Esophagus (tissue), 2 donors: ENCODE results near the gene GOLM1. TPM values are rescaled to one million over a fixed set of nuclear protein-coding genes. Genes with fewer than 3 reads are reported as not detected.

Experiments used
- H3K27ac ChIP-seq, 2 donors: one replicate each; pipeline ENCODE4 v1.5.1; 2013; ENCODE audit warnings: low read depth in 2 of 2, mild to moderate bottlenecking in 2 of 2, inconsistent platforms in 1 of 2, low read length in 1 of 2, moderate library complexity in 1 of 2
- H3K27me3 ChIP-seq, 2 donors: one replicate each; pipeline ENCODE4 v1.6.1; 2013; ENCODE audit warnings: low read length in 2 of 2, control low read depth in 1 of 2, mild to moderate bottlenecking in 1 of 2; ENCODE audit not compliant: insufficient read depth in 2 of 2, control insufficient read depth in 1 of 2
- H3K36me3 ChIP-seq, 2 donors: one replicate each; pipeline ENCODE4 v1.6.1; 2013; ENCODE audit warnings: low read length in 1 of 2; ENCODE audit not compliant: control insufficient read depth in 2 of 2, insufficient read depth in 2 of 2
- H3K4me1 ChIP-seq, 2 donors: one replicate each; pipeline ENCODE4 v1.6.1; 2013; ENCODE audit warnings: low read length in 1 of 2; ENCODE audit not compliant: control insufficient read depth in 2 of 2, insufficient read depth in 2 of 2
- H3K4me3 ChIP-seq, 2 donors: one replicate each; pipeline ENCODE4 v1.5.1; 2013; ENCODE audit warnings: low read length in 2 of 2, mild to moderate bottlenecking in 2 of 2, low read depth in 1 of 2, moderate library complexity in 1 of 2
- H3K9me3 ChIP-seq, 2 donors: one replicate each; pipeline ENCODE4 v1.6.1; 2013; ENCODE audit warnings: mild to moderate bottlenecking in 2 of 2, low read depth in 1 of 2, low read length in 1 of 2, moderate library complexity in 1 of 2; ENCODE audit not compliant: control insufficient read depth in 2 of 2, insufficient read depth in 1 of 2
- WGBS, 2 donors: extraction: QIAGEN DNeasy Blood & Tissue Kit; methylation state at CpG; one replicate each; pipeline ENCODE4 v1.1.7; 2013; 5-methylcytosine and 5-hydroxymethylcytosine counted together
- polyA plus RNA-seq, 2 donors: library from polyadenylated mRNA; stranded (reverse); fragments of 200-250 nt; gene quantifications; one replicate each; pipeline ENCODE4 v1.2.3, GENCODE V29; 2013
- donor health status: healthy with polysubstance abuse.
- donor health status: Bipolar disorder and iron deficiency.

GOLM1 gene
- polyA plus RNA-seq, 2 donors = 1.4 to 1.6 TPM

DNA sequence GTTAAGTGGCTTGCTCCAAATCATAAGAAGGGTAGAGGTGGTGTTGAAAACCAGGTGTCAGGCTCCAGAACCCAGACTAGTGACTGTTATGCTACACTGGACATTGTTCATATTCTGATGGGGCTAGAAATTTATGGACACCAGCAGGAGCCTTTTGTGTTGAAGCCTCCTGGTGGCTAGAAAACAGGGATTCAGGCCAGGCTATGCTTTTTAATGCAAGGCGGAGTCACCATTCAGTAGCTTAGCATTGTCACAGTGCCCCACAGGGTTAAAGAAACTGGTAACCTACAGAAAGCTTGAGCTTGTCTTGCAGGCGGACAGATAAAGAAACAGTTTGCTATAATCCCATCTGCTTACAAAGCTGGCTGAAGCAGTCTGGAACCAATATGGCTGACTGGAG lies 23.0 kb upstream of the GOLM1 start:
- H3K36me3 ChIP-seq = no peaks in the 10 kb centered on the region
- 91 to 92% methylated on average over 2 of the region's 2 CpGs for WGBS, 2 donors
- H3K4me3 ChIP-seq = no peak overlapping the region
- H3K4me1 ChIP-seq = peaks cover 0 to 3% of the 10 kb centered on the region in 2 donors
- H3K9me3 ChIP-seq = no peaks in the 10 kb centered on the region
- H3K27ac ChIP-seq = no peak overlapping the region
- no peaks in the 10 kb centered on the region for H3K27me3 ChIP-seq

DNA sequence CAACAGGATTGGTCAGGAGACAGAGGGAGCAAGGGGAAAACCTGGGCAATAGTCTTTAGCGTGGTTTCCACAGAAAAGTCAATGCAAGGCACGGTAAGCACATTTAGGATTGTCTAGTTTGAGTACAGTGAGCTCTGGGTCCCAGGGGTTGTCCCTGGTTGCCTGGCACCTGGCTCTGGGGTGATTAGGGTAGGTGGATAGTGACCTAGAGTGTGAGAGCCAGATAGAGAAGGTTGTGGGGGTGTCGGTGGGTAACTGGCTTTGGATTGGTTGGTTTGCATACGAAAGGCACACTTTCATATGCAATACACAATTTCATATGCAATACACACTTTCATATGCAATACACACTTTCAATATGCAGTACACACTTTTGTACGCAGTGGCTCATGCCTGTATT lies 20.1 kb upstream of the GOLM1 start:
- H3K27me3 ChIP-seq = no peaks in the 10 kb centered on the region
- H3K27ac ChIP-seq = no peak overlapping the region
- no peaks in the 10 kb centered on the region for H3K9me3 ChIP-seq
- no peak overlapping the region for H3K4me3 ChIP-seq
- no peaks in the 10 kb centered on the region for H3K4me1 ChIP-seq
- no peaks in the 10 kb centered on the region for H3K36me3 ChIP-seq
- 87 to 91% methylated on average over 5 of the region's 5 CpGs for WGBS, 2 donors

DNA sequence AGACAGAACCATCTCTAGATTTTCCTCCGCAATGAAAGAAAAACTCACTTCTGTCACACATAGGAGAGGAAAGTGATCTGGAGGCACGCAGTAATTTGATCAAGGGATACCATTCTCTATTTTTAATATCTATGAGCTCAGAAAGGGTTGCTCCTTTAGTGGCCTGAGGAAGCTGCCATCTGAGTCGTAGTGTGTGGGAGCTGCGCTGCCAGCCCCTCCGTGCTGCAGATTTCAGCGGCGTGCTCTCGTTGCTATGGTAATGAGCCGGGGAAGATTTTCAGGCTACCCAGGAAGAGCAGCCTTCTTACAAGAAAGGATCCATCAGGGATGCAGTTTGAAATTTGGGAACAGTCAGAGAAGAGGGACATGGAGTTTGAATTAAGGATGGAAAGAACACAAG lies 17.1 kb upstream of the GOLM1 start:
- Histone ChIP-seq H3K36me3 (no peaks in the 10 kb centered on the region), H3K9me3 (no peaks in the 10 kb centered on the region), H3K27ac (no peak overlapping the region), H3K4me3 (no peak overlapping the region), H3K4me1 (no peaks in the 10 kb centered on the region), H3K27me3 (no peaks in the 10 kb centered on the region)
- 72 to 74% methylated on average over 9 of the region's 9 CpGs for WGBS, 2 donors

DNA sequence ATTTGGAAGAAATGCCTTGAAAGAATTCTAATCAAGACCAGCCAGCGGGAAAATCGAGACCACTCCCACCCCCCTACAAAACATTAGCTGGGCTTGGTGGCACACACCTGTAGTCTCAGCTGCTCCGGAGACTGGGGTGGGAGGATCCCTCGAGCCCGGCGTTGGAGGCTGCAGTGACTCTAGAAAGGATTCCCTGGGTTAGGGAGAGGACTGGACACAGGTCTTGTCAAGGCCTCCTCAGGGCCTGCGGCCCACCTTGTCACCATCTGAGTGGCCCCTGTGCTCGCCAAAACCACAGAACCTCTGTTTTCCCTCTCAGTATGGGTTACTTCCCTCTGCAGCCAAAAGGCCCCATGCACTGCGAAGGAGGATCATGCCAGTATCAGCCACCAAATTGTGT lies 16.5 kb upstream of the GOLM1 start:
- H3K27me3 ChIP-seq = no peaks in the 10 kb centered on the region
- WGBS, 2 donors = 90 to 94% methylated on average over 9 of the region's 9 CpGs
- H3K4me3 ChIP-seq = no peak overlapping the region
- H3K36me3 ChIP-seq = no peaks in the 10 kb centered on the region
- no peaks in the 10 kb centered on the region for H3K9me3 ChIP-seq
- H3K27ac ChIP-seq = no peak overlapping the region
- no peaks in the 10 kb centered on the region for H3K4me1 ChIP-seq

DNA sequence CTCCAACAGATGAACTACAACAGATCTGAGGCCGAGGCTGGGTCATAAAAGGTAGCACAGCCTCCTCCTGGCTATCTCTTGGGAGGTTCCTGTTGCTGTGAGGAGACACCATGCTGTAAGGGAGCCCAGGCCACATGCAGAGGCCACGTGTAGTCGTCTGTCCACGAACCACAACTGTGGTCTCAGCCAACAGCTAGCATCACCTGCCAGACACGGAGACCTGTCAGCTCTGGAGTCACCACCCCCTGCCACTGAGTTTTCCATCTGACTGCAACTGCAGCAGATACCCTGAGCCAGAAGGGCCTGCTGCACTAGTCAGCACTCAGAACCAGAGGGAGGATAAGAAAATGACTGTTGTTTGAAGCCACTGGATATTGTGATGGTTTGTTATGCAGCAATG lies 12.7 kb upstream of the GOLM1 start:
- no peaks in the 10 kb centered on the region for H3K36me3 ChIP-seq
- no peak overlapping the region for H3K4me3 ChIP-seq
- H3K27ac ChIP-seq = no peak overlapping the region
- 83 to 84% methylated on average over 5 of the region's 5 CpGs for WGBS, 2 donors
- no peaks in the 10 kb centered on the region for H3K4me1 ChIP-seq
- H3K9me3 ChIP-seq = no peaks in the 10 kb centered on the region
- H3K27me3 ChIP-seq = no peaks in the 10 kb centered on the region

DNA sequence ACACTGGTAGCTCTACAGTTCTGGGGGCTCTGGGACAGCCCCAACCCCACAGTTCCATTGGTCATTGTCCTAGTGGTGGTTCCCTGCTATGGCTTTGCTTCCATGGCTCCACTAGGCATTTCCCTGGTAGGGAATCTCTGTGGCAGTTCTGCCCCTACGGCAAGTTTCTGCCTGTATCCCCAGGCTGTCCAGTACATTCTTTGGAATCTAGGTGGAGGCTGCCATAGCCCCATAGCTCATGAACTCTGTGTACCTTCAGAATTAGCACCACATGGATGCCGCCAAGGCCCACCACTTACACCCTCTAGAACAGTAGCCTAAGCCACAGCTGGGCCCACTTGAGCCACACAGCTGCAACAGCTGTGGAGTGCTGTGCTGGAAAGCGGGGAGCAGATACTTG lies 3.3 kb upstream of the GOLM1 start:
- Histone ChIP-seq H3K4me3 (no peak overlapping the region), H3K27ac (no peak overlapping the region), H3K36me3 (peaks cover 0 to 3% of the 10 kb centered on the region in 2 donors), H3K9me3 (no peaks in the 10 kb centered on the region), H3K27me3 (no peaks in the 10 kb centered on the region), H3K4me1 (no peaks in the 10 kb centered on the region)
- WGBS, 2 donors = 95 to 98% methylated on average over 3 of the region's 3 CpGs

DNA sequence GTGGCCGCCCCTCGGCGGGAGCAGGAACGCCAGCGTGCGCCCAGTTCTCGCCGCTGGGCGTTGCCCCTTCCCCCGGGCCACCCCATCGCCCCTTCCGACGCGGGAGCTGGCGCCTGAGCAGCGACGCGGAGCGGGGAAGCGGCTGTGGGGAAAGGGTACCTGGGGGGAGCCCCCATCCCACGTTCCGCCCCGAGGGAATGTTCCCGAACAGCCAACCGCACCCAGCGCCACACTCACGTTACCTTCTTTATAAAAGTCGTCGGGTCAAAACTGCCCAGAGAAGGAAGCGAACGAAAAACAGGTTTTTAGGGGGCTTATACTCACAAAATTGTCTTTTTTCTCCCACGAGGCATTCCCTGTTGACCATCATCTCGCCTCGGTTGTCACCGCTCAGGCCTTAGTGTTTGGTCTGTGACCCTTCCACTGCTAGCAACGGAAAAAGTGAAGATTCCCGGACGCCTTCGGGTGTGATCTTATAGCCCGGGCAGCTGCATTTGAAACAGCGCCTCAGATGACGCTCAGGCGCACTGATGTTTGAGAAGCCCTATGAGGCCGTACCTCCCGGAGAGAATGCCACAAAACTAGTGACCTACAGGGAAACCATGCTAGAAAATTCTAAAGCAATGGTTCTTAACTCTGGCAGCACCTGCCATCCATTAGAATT lies 475 bp upstream of the GOLM1 start:
- Histone ChIP-seq H3K4me3 (peak overlapping the region; percentile 68 to 78), H3K4me1 (no peaks in the 10 kb centered on the region), H3K27ac (peak overlapping the region; percentile 56 to 59), H3K36me3 (peaks cover 0 to 3% of the 10 kb centered on the region in 2 donors), H3K27me3 (no peaks in the 10 kb centered on the region), H3K9me3 (no peaks in the 10 kb centered on the region)
- WGBS, 2 donors = 2 to 3% methylated on average over 41 to 45 of the region's 45 CpGs

DNA sequence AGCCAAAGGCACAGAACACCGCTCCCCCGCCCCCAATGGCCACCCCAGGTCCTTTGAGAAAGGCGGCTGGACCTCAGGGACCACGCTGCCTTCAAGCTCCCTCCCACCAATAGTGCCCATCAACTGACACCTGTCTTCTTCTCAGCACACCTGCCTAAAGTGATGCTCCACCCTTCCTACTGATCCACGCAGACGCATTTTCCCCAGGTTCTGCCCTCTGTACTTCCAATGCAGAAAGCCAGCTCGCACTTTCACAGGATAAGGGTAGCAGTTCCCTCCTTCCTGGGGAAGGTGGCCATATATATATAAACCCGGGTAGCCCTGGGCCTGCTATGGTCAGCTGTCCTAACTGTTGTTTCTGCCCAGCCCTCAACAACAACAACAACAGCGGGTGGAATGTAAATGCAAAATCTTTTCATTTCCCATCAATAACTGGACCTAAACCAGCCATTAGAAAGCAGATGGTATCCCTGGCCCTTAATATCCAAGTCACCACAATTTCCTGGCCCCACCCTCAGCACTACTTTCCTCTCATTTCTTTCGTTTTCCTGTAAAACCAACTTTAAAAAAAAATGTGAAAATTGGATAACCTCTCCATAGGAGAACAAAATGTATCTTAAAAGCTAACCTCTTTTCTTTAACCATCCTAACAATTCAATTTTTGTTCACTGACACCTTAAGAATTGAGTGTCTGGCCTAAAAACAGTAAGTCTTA lies 1.7 kb downstream of the GOLM1 start:
- 86 to 92% methylated on average over 10 of the region's 10 CpGs for WGBS, 2 donors
- Histone ChIP-seq H3K4me3 (no peak overlapping the region), H3K27me3 (no peaks in the 10 kb centered on the region), H3K4me1 (no peaks in the 10 kb centered on the region), H3K36me3 (no peaks in the 10 kb centered on the region), H3K27ac (no peak overlapping the region), H3K9me3 (no peaks in the 10 kb centered on the region)

DNA sequence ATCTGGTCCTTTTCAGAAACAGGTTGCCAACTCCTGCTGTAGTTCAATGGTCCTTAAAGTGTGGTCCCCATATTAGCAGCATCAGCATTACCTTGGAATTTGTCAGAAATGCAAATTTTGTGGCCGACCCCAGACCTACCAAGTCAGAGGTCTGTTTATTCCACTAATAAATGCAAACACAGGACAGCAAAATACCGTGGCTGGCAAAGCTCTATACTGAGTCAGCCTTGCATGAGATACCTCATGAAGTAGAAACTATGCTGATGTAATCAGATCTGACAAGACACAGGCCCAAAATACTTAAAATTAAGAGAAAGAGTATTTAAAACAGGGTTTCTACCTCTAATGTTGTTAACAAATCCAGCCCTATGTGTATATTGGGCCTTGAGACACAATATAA lies 3.0 kb downstream of the GOLM1 start:
- Histone ChIP-seq H3K4me3 (no peak overlapping the region), H3K27me3 (no peaks in the 10 kb centered on the region), H3K36me3 (no peaks in the 10 kb centered on the region), H3K27ac (no peak overlapping the region), H3K9me3 (no peaks in the 10 kb centered on the region), H3K4me1 (no peaks in the 10 kb centered on the region)
- WGBS, 2 donors = 65 to 66% methylated on average over 2 of the region's 2 CpGs
